Vagina (tissue), 2 donors: ENCODE results near the gene TRIM15. TPM values are rescaled to one million over a fixed set of nuclear protein-coding genes. Genes with fewer than 3 reads are reported as not detected.
"Not testable (repeated sequence)": the region's sequence is repeated elsewhere in the genome, so short reads cannot be mapped to it uniquely, and the experiment has no call there.

Experiments
- DNase-seq, 2 donors: peaks; one replicate each; pipeline ENCODE4 v3.0.0-alpha.2; 2017; ENCODE audit errors: extremely low spot score in 2 of 2
- H3K27ac ChIP-seq: fragments of 200-600 bp; sonication (generic); one replicate; pipeline ENCODE4 v1.5.1; 2019
- H3K27me3 ChIP-seq: fragments of 200-600 bp; sonication (generic); one replicate; pipeline ENCODE4 v1.5.1; 2019
- H3K36me3 ChIP-seq, 2 donors: fragments of 200-600 bp; sonication (generic); one replicate each; pipeline ENCODE4 v1.5.1; 2017 to 2019
- H3K4me1 ChIP-seq: fragments of 200-600 bp; sonication (generic); one replicate; pipeline ENCODE4 v1.5.1; 2019
- H3K4me3 ChIP-seq, 2 donors: fragments of 200-600 bp; sonication (generic); 1 replicate in 1 of 2; 2 replicates in 1 of 2; pipeline ENCODE4 v1.5.1; 2016 to 2019
- H3K9me3 ChIP-seq: fragments of 200-600 bp; sonication (generic); one replicate; pipeline ENCODE4 v1.5.1; 2019
- CTCF ChIP-seq, 3 experiments: fragments of 450-650 bp in 2 of 3; fragments of 200-600 bp in 1 of 3; sonication (generic) in 1 of 3; IDR thresholded peaks; one replicate each; pipeline ENCODE4 v1.5.1; 2017 to 2019; ENCODE audit warnings: antibody characterized with exemption in 3 of 3, mild to moderate bottlenecking in 2 of 3, moderate library complexity in 2 of 3
- POLR2A ChIP-seq, 2 donors: fragments of 450-650 bp; IDR thresholded peaks; one replicate each; pipeline ENCODE4 v1.6.1; 2017; ENCODE audit warnings: antibody characterized with exemption in 2 of 2, mild to moderate bottlenecking in 2 of 2, moderate library complexity in 2 of 2
- POLR2AphosphoS5 ChIP-seq, 2 donors: sonication (generic); formaldehyde crosslinking; IDR thresholded peaks; one replicate each; pipeline ENCODE4 v1.9.0; 2017; ENCODE audit warnings: antibody characterized with exemption in 2 of 2, mild to moderate bottlenecking in 2 of 2, low read depth in 1 of 2; ENCODE audit not compliant: insufficient read depth in 1 of 2
- intact Hi-C: fragments of 100-400 bp; cut with DNase I; formaldehyde crosslinking; loops from one replicate; pipeline ENCODE4 v1.15.1; 2023
- small RNA-seq: library from RNA; depleted of rRNA; stranded (forward); fragments of <200 nt; gene quantifications from one replicate; pipeline ENCODE3, GENCODE V24; 2016
- total RNA-seq: library from RNA; depleted of rRNA; stranded (reverse); fragments of >200 nt; gene quantifications from one replicate; pipeline ENCODE4 v1.2.3, GENCODE V29; 2016

TRIM15 gene
- total RNA-seq, 1 donor from 2014 or later: not detected

DNA sequence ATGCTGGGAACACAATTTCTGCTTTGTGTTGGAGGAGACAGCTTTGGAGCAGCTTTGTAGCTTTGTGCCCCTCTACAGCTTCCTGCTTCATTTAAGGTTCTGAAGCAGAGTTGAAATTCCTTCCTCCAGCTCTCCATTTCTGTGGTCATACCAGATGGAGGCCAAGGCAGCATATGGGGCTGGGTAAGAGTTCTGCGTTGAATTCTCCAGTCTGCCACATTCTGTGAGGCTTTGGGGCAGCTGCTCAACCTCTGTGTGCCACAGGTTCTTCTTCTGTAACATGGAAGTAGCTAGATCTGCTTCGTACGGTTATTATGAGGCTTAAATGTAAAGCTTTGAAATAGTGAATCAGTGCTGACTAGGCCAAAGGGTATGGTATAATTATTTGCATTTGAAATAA is 52.8 kb downstream of the TRIM15 start:
- no peak overlapping the region for H3K27ac ChIP-seq
- H3K4me3 ChIP-seq: no peak overlapping the region
- no peaks in the 10 kb centered on the region for H3K9me3 ChIP-seq
- no peaks in the 10 kb centered on the region for H3K27me3 ChIP-seq
- H3K4me1 ChIP-seq: peaks cover 21% of the 10 kb centered on the region
- no peak for DNase-seq
- no peaks in the 10 kb centered on the region for H3K36me3 ChIP-seq
- TF ChIP-seq POLR2AphosphoS5 (IDR thresholded peaks at IDR 0.05; ENCODE audit: insufficient read depth in 1 of 2, low read depth in 1 of 2) (no peak), CTCF (IDR thresholded peaks at IDR 0.05) (no peak), POLR2A (IDR thresholded peaks at IDR 0.05) (no peak)
- intact Hi-C loops: no loop called here

DNA sequence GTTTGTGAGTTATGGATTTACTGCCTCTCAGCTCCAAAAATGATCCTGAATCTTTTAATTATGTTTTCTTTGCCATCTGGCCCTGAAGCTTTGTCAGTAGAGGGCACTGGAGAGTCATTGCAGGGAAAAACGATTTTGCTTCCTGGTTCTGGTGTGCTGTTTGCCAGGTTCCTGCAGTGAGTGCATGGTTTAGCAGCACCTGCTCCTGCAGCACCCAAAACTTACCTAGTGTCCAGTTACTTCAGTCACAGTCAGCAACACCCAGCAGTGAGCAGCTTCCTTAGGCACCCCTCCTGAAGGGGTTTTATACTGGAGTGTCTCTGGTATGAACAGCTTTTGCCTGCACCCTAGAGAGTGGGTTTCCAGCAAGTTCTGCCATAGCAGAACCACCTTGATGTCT is 55.9 kb downstream of the TRIM15 start:
- no peak overlapping the region for H3K4me3 ChIP-seq
- no peak for DNase-seq
- H3K27ac ChIP-seq: no peak overlapping the region
- H3K36me3 ChIP-seq: no peaks in the 10 kb centered on the region
- H3K9me3 ChIP-seq: no peaks in the 10 kb centered on the region
- peaks cover 4% of the 10 kb centered on the region for H3K4me1 ChIP-seq
- TF ChIP-seq POLR2A (IDR thresholded peaks at IDR 0.05): no peak
- peak in 2 of 3 experiments; percentile 29 to 35 for TF ChIP-seq CTCF (IDR thresholded peaks at IDR 0.05)
- TF ChIP-seq POLR2AphosphoS5 (IDR thresholded peaks at IDR 0.05; ENCODE audit: insufficient read depth in 1 of 2, low read depth in 1 of 2): peak in 1 of 2 donors; percentile 41
- intact Hi-C loops: no loop called here
- H3K27me3 ChIP-seq: no peaks in the 10 kb centered on the region

DNA sequence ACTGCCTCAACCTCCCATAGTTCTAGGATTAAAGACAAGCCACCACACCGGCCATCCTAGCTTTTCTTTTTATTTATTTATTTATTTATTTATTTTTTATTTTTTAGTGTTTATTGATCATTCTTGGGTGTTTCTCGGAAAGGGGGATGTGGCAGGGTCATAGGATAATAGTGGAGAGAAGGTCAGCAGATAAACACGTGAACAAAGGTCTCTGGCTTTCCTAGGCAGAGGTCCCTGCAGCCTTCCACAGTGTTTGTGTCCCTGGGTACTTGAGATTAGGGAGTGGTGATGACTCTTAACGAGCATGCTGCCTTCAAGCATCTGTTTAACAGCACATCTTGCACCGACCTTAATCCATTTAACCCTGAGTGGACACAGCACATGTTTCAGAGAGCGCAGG is 58.0 kb downstream of the TRIM15 start:
- DNase-seq, H3K4me1 ChIP-seq, H3K27me3 ChIP-seq, H3K27ac ChIP-seq, intact Hi-C loops, H3K36me3 ChIP-seq, H3K9me3 ChIP-seq, H3K4me3 ChIP-seq: not testable (repeated sequence)

DNA sequence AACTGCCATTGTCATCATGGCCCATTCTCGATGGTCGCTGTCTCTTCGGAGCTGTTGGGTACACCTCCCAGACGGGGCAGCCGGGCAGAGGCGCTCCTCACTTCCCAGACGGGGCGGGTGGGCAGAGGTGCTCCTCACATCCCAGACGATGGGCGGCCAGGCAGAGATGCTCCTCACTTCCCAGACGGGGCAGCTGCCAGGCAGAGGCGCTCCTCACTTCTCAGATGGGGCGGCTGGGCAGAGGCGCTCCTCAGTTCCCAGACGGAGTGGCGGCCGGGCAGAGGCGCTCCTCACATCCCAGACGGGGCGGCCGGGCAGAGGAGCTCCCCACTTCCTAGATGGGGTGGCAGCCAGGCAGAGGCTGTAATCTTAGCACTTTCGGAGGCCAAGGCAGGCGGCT is 58.6 kb downstream of the TRIM15 start:
- H3K36me3 ChIP-seq, H3K9me3 ChIP-seq, H3K4me3 ChIP-seq, DNase-seq, H3K27ac ChIP-seq, H3K4me1 ChIP-seq, intact Hi-C loops, H3K27me3 ChIP-seq: not testable (repeated sequence)

Small RNA genes within 50 kb of the gene (small RNA-seq; reads per million reads assigned to genes)
- not detected for gene RF00554

Other genes with a start within 250 kb of the TRIM15 start
- 691 TPM for gene HLA-A, start 221.0 kb upstream of the TRIM15 start, total RNA-seq
- gene POLR1H, start 102.3 kb upstream of the TRIM15 start, total RNA-seq: 31.2 TPM
- gene PPP1R11, start 96.3 kb upstream of the TRIM15 start, total RNA-seq: 19.6 TPM
- gene RNF39, start 87.8 kb upstream of the TRIM15 start, total RNA-seq: 18.2 TPM
- not detected for gene TRIM31, start 50.5 kb upstream of the TRIM15 start, total RNA-seq
- gene TRIM40, start 27.4 kb upstream of the TRIM15 start, total RNA-seq: not detected
- not detected for gene TRIM10, start 2.3 kb upstream of the TRIM15 start, total RNA-seq
- gene TRIM26, start 49.9 kb downstream of the TRIM15 start, total RNA-seq: 35.4 TPM
- 10.1 TPM for gene TRIM39, start 163.4 kb downstream of the TRIM15 start, total RNA-seq
- gene RPP21, start 181.6 kb downstream of the TRIM15 start, total RNA-seq: 152 TPM